ENCODE results near the gene BIK. TPM values are rescaled to one million over a fixed set of nuclear protein-coding genes. Genes with fewer than 3 reads are reported as not detected.

The BIK gene
- total RNA-seq, 1 donor from 2014 or later: not detected

GRCh38 chr22:43106302-43106701 is 4.2 kb upstream of the BIK start:
- Histone ChIP-seq H3K27me3 (peaks cover 12% of the 10 kb centered on the region), H3K9me3 (no peaks in the 10 kb centered on the region), H3K36me3 (no peaks in the 10 kb centered on the region), H3K4me3 (no peak overlapping the region), H3K4me1 (peaks cover 9 to 10% of the 10 kb centered on the region in 2 donors), H3K27ac (no peak overlapping the region)
- no peak for DNase-seq (ENCODE audit: low spot score in 2 of 2)
- TF ChIP-seq CTCF (IDR thresholded peaks at IDR 0.05): no peak
- intact Hi-C loops (cut with DNase I): no loop called here

- Histone ChIP-seq H3K9me3 (no peaks in the 10 kb centered on the region), H3K4me3 (no peak overlapping the region), H3K4me1 (peaks cover 10% of the 10 kb centered on the region in 2 donors), H3K36me3 (no peaks in the 10 kb centered on the region), H3K27me3 (peaks cover 18% of the 10 kb centered on the region), H3K27ac (no peak overlapping the region)
- intact Hi-C loops (cut with DNase I): no loop called here
- DNase-seq (ENCODE audit: low spot score in 2 of 2): no peak
- TF ChIP-seq CTCF (IDR thresholded peaks at IDR 0.05): no peak
Observed at GRCh38 chr22:43109511-43109910, 1.0 kb upstream of the BIK start.

GRCh38 chr22:43109921-43110443 is 568 bp upstream of the BIK start:
- Histone ChIP-seq H3K9me3 (no peaks in the 10 kb centered on the region), H3K4me3 (peak overlapping the region; percentile 63 to 78), H3K4me1 (peaks cover 10% of the 10 kb centered on the region in 2 donors), H3K36me3 (no peaks in the 10 kb centered on the region), H3K27ac (no peak overlapping the region), H3K27me3 (peaks cover 18% of the 10 kb centered on the region)
- DNase-seq (ENCODE audit: low spot score in 2 of 2): no peak
- intact Hi-C loops (cut with DNase I): no loop called here
- TF ChIP-seq CTCF (IDR thresholded peaks at IDR 0.05): no peak

- Histone ChIP-seq H3K9me3 (no peaks in the 10 kb centered on the region), H3K4me3 (peak overlapping the region; percentile 63 to 78), H3K27me3 (peaks cover 18% of the 10 kb centered on the region), H3K27ac (no peak overlapping the region), H3K36me3 (no peaks in the 10 kb centered on the region), H3K4me1 (peaks cover 10% of the 10 kb centered on the region in 2 donors)
- no peak for TF ChIP-seq CTCF (IDR thresholded peaks at IDR 0.05)
- no peak for DNase-seq (ENCODE audit: low spot score in 2 of 2)
- intact Hi-C loops (cut with DNase I): no loop called here
Observed at GRCh38 chr22:43110927-43111623, 525 bp downstream of the BIK start.

- intact Hi-C loops (cut with DNase I): no loop called here
- no peak overlapping the region for H3K27ac ChIP-seq
- peaks cover 10% of the 10 kb centered on the region in 2 donors for H3K4me1 ChIP-seq
- H3K36me3 ChIP-seq: no peaks in the 10 kb centered on the region
- peaks cover 18% of the 10 kb centered on the region for H3K27me3 ChIP-seq
- no peak overlapping the region for H3K4me3 ChIP-seq
- no peak for DNase-seq (ENCODE audit: low spot score in 2 of 2)
- no peaks in the 10 kb centered on the region for H3K9me3 ChIP-seq
- TF ChIP-seq CTCF (IDR thresholded peaks at IDR 0.05): no peak
Observed at GRCh38 chr22:43113526-43114251, 3.1 kb downstream of the BIK start.
